Activated CD4-positive, CD25-positive, alpha-beta regulatory T cell treated with anti-CD3 and anti-CD28 coated beads, Interleukin-2, amount 50 U/mL, for 24 hours (primary cell): ENCODE data around the gene ISM1.
"Not testable (repeated sequence)": the region's sequence is repeated elsewhere in the genome, so short reads cannot be mapped to it uniquely, and the experiment has no call there.

Experiments used
- ATAC-seq, 2 donors: fragments of 150-1000 bp; cut with Tn5 transposase; one replicate each; pipeline ENCODE4 v1.10.0; 2021; ENCODE audit warnings: mild to moderate bottlenecking in 1 of 2, moderate library complexity in 1 of 2

Gene ISM1

GRCh38 chr20:13221673-13222318 is 722 bp downstream of the ISM1 start:
- ATAC-seq, result peak; percentile 84 to 86

GRCh38 chr20:13222319-13222716 is 1.2 kb downstream of the ISM1 start:
- no peak for ATAC-seq

- ATAC-seq, result no peak
These were observed 2.9 kb downstream of the ISM1 start for GRCh38 chr20:13223736-13224520.

GRCh38 chr20:13226367-13226766 is 5.3 kb downstream of the ISM1 start:
- ATAC-seq, result no peak

- ATAC-seq, result no peak
These were observed 7.7 kb downstream of the ISM1 start for GRCh38 chr20:13228771-13229170.

- ATAC-seq, result peak; percentile 61 to 62
These were observed 8.5 kb downstream of the ISM1 start for GRCh38 chr20:13229538-13229937.

GRCh38 chr20:13231031-13231752 is 10.1 kb downstream of the ISM1 start:
- peak; percentile 73 to 76 for ATAC-seq

GRCh38 chr20:13232999-13233398 is 11.9 kb downstream of the ISM1 start:
- no peak for ATAC-seq

- no peak for ATAC-seq
These were observed 13.9 kb downstream of the ISM1 start for GRCh38 chr20:13234961-13235360.

- ATAC-seq, result not testable (repeated sequence)
These were observed 15.3 kb downstream of the ISM1 start for GRCh38 chr20:13236360-13236759.

GRCh38 chr20:13236990-13237720 is 16.1 kb downstream of the ISM1 start:
- no peak for ATAC-seq

GRCh38 chr20:13238001-13238653 is 17.1 kb downstream of the ISM1 start:
- ATAC-seq, result no peak

- ATAC-seq, result no peak
These were observed 22.8 kb downstream of the ISM1 start for GRCh38 chr20:13243826-13244376.

- no peak for ATAC-seq
These were observed 24.2 kb downstream of the ISM1 start for GRCh38 chr20:13245250-13245723.

- ATAC-seq, result no peak
These were observed 28.2 kb downstream of the ISM1 start for GRCh38 chr20:13249118-13249797.

GRCh38 chr20:13249798-13250170 is 28.7 kb downstream of the ISM1 start:
- ATAC-seq, result no peak

- no peak for ATAC-seq
These were observed 29.2 kb downstream of the ISM1 start for GRCh38 chr20:13250251-13250650.

- no peak for ATAC-seq
These were observed 30.2 kb downstream of the ISM1 start for GRCh38 chr20:13251106-13251903.

- no peak for ATAC-seq
These were observed 30.8 kb downstream of the ISM1 start for GRCh38 chr20:13251904-13252297.

GRCh38 chr20:13255356-13255755 is 34.3 kb downstream of the ISM1 start:
- no peak for ATAC-seq

- ATAC-seq, result no peak
These were observed 35.5 kb downstream of the ISM1 start for GRCh38 chr20:13256606-13257005.
